Thymus (tissue), 11 donors: ENCODE data around the gene TMED5. TPM values are rescaled to one million over a fixed set of nuclear protein-coding genes. Genes with fewer than 3 reads are reported as not detected.

ENCODE experiments used
- DNase-seq, 9 donors: peaks; one replicate each; pipeline ENCODE4 v3.0.0-alpha.2; 2013; ENCODE audit warnings: low spot score in 9 of 9, low read depth in 6 of 9, missing footprints in 1 of 9
- H3K27ac ChIP-seq, 2 donors: one replicate each; pipeline ENCODE4 v1.5.1; 2013; ENCODE audit warnings: control low read depth in 1 of 2, low read depth in 1 of 2, low read length in 1 of 2, mild to moderate bottlenecking in 1 of 2, moderate library complexity in 1 of 2
- H3K27me3 ChIP-seq, 2 donors: one replicate each; pipeline ENCODE4 v1.5.1; 2013; ENCODE audit warnings: low read length in 1 of 2; ENCODE audit not compliant: control insufficient read depth in 2 of 2, insufficient read depth in 1 of 2
- H3K36me3 ChIP-seq, 2 donors: one replicate each; pipeline ENCODE4 v1.5.1; 2013; ENCODE audit warnings: low read length in 1 of 2, mild to moderate bottlenecking in 1 of 2, moderate library complexity in 1 of 2; ENCODE audit not compliant: control insufficient read depth in 2 of 2, insufficient read depth in 2 of 2
- H3K4me1 ChIP-seq, 2 donors: one replicate each; pipeline ENCODE4 v1.5.1; 2013; ENCODE audit warnings: low read length in 2 of 2; ENCODE audit not compliant: control insufficient read depth in 2 of 2, insufficient read depth in 2 of 2
- H3K4me3 ChIP-seq, 2 donors: one replicate each; pipeline ENCODE4 v1.5.1; 2013; ENCODE audit warnings: low read length in 2 of 2, control low read depth in 1 of 2, mild to moderate bottlenecking in 1 of 2
- H3K9me3 ChIP-seq, 2 donors: one replicate each; pipeline ENCODE4 v1.5.1; 2013; ENCODE audit warnings: low read length in 1 of 2, mild to moderate bottlenecking in 1 of 2; ENCODE audit not compliant: control insufficient read depth in 2 of 2, insufficient read depth in 1 of 2
- WGBS: extraction: QIAGEN DNeasy Blood & Tissue Kit; methylation state at CpG from one replicate; pipeline ENCODE4 v1.1.7; 2013; 5-methylcytosine and 5-hydroxymethylcytosine counted together
- polyA plus RNA-seq: library from polyadenylated mRNA; stranded (reverse); fragments of 200-250 nt; gene quantifications from one replicate; pipeline ENCODE4 v1.2.3, GENCODE V29; 2013
- total RNA-seq: library from RNA; stranded (reverse); fragments of 120-200 nt; gene quantifications from one replicate; pipeline ENCODE4 v1.2.4, GENCODE V29; 2013
- donor health status: healthy.

TMED5 gene
- total and polyA plus RNA-seq, 2 donors = 26.9 to 27.5 TPM

DNA sequence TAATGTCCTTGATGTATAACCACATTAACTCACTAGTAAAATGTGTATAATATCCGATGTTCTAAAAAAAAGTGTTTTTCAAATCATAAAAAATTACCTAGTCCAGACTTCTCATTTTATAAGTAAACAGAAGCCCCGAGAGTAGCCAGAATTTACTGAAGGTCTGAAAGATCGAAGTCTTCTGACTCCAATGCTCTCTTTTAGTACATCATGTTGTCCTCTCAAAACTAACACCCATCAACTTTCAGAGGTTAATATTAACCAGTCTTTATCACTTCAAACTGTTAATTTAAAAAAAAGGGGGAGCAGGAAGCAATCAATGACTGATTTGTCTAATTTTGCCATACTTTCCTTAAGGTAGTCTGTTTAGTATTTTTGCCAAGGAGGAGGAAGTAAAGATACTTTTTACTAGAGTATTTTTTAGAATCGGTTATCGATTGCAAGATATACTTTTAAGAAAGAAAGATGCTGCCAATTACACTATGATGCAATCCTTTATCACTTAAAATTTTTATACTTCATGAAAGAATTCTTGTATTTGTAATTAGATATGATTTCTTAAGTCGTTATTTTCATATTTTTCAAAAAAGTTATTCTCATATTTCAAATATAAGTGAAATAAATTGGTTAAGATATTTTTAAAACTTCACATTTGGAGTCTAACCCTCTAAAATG, 25.8 kb upstream of the TMED5 start:
- DNase-seq = no peak
- Histone ChIP-seq H3K36me3 (peaks cover 10 to 31% of the 10 kb centered on the region in 2 donors), H3K27me3 (no peaks in the 10 kb centered on the region), H3K27ac (no peak overlapping the region), H3K4me3 (no peak overlapping the region), H3K9me3 (no peaks in the 10 kb centered on the region), H3K4me1 (no peaks in the 10 kb centered on the region)
- 98% methylated on average over 6 of the region's 6 CpGs for WGBS

DNA sequence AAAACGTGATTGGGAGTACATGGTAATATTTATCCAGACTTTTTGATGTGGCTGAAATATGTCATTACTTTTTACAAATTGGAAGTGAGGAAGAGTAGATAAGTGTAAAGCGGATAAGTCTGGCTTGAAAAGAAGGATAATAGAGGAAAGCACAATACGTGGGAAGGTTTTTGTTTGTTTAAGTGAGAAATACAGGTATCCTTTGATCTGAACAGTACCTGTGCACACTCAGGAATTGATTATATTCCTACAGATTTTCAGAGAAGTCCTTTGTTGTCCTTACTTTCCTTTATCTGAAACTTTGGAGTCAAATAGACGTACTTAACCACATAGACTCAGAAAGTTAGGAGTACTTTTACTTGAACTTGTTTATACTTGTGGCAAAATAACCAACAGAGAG, 20.5 kb upstream of the TMED5 start:
- H3K27ac ChIP-seq = no peak overlapping the region
- no peaks in the 10 kb centered on the region for H3K9me3 ChIP-seq
- WGBS = 99% methylated on average over 4 of the region's 4 CpGs
- H3K36me3 ChIP-seq = peaks cover 17 to 39% of the 10 kb centered on the region in 2 donors
- DNase-seq = no peak
- H3K27me3 ChIP-seq = no peaks in the 10 kb centered on the region
- H3K4me1 ChIP-seq = no peaks in the 10 kb centered on the region
- H3K4me3 ChIP-seq = no peak overlapping the region

GRCh38 chr1:93200086-93200620, 19.9 kb upstream of the TMED5 start:
- WGBS = 98% methylated on average over 6 of the region's 6 CpGs
- H3K4me1 ChIP-seq = no peaks in the 10 kb centered on the region
- no peak for DNase-seq
- no peaks in the 10 kb centered on the region for H3K9me3 ChIP-seq
- no peak overlapping the region for H3K4me3 ChIP-seq
- peaks cover 17 to 39% of the 10 kb centered on the region in 2 donors for H3K36me3 ChIP-seq
- H3K27me3 ChIP-seq = no peaks in the 10 kb centered on the region
- H3K27ac ChIP-seq = no peak overlapping the region

DNA sequence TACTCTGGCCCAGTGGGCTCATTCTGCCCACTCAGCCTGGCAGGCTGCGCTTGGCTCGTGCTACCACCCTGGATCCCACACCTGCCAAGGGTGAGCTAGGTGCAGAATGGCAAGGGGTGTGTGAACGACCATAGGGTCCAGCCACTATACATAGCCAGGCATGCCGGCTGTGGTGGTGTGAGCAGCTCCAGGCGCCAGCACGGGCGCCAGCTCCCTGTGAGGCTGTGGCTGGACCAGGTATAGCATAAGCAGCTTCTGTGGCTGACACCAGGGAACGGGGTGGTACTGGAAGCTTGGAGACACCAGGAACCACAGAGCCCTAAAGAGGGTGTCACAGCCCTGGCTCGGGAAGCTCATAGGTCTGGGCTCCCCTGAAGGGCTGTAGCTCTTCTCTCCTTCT, 18.9 kb upstream of the TMED5 start:
- no peak for DNase-seq
- Histone ChIP-seq H3K27ac (no peak overlapping the region), H3K4me1 (no peaks in the 10 kb centered on the region), H3K27me3 (no peaks in the 10 kb centered on the region), H3K9me3 (no peaks in the 10 kb centered on the region), H3K4me3 (no peak overlapping the region), H3K36me3 (peaks cover 17 to 45% of the 10 kb centered on the region in 2 donors)
- 98% methylated on average over 9 of the region's 9 CpGs for WGBS

GRCh38 chr1:93196591-93196990, 16.4 kb upstream of the TMED5 start:
- H3K36me3 ChIP-seq = peaks cover 14 to 36% of the 10 kb centered on the region in 2 donors

DNA sequence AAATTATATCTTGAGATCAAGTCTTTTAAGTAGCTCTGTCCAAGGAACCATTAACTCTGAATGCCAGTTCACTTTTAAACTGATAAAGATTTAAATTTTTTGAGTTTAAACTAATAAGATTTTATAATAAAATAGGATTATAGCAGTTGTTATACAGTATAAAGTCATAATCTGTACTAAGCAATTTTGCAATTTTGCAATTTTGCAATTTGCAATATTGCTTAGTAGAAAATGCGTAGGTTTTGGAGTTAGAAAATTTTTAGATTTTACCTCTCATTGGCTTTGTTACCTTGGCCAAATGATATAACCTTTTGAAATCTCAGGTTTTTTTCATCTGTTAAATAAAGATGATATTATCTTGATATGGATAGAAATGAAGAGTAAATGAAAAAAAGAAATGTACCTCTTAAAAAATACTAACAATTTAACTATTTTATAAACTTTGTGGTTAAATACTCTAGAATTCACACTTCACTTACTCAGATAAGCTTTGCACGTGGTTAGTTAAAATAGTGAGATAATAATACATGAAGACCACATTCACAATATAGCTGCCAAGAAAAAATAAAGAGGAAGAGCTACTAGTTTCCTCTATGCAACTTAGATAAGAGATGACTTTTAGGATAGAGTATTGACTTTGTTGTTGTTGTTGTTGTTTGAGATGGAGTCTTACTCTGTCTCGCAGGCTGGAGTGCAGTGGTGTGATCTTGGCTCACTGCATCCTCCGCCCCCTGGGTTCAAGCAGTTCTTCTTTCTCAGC, 14.2 kb upstream of the TMED5 start:
- Histone ChIP-seq H3K9me3 (no peaks in the 10 kb centered on the region), H3K27me3 (no peaks in the 10 kb centered on the region), H3K4me3 (no peak overlapping the region), H3K27ac (no peak overlapping the region), H3K4me1 (no peaks in the 10 kb centered on the region), H3K36me3 (peaks cover 7 to 27% of the 10 kb centered on the region in 2 donors)
- WGBS = 98% methylated on average over 4 of the region's 4 CpGs
- no peak for DNase-seq

More at GRCh38 chr1:93196591-93196990, 16.4 kb upstream of the TMED5 start:
- no peak for DNase-seq
- Histone ChIP-seq H3K27me3 (no peaks in the 10 kb centered on the region), H3K27ac (no peak overlapping the region), H3K4me3 (no peak overlapping the region), H3K9me3 (no peaks in the 10 kb centered on the region), H3K4me1 (no peaks in the 10 kb centered on the region)
- WGBS = 98% methylated on average over 1 of the region's 1 CpG

- peak in 1 of 9 donors; percentile 17 for DNase-seq
- 98% methylated on average over 3 of the region's 3 CpGs for WGBS
- H3K36me3 ChIP-seq = peaks cover 0 to 15% of the 10 kb centered on the region in 2 donors
- H3K27ac ChIP-seq = no peak overlapping the region
- H3K4me1 ChIP-seq = no peaks in the 10 kb centered on the region
- H3K4me3 ChIP-seq = no peak overlapping the region
- no peaks in the 10 kb centered on the region for H3K27me3 ChIP-seq
- no peaks in the 10 kb centered on the region for H3K9me3 ChIP-seq
Measured at GRCh38 chr1:93190432-93190831, 10.2 kb upstream of the TMED5 start.

DNA sequence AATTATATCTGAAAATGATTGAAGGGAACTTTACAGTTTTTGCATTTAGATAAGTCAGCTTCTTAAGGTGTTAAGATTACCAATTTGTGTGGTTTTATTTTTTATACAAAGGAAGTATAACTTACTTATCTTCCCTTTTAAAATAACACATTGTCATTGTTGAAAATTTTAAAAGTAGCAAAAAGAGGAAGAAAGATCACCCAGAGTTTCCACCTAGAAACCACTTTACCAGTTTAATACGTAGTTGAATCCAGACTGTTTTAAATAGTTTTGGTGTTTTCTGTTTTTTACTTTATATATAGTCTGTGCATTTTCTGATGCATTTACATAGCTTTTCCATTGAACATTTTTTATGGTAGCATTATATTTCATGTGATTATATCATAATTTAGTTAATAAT, 6.5 kb upstream of the TMED5 start:
- Histone ChIP-seq H3K27me3 (no peaks in the 10 kb centered on the region), H3K4me3 (no peak overlapping the region), H3K9me3 (no peaks in the 10 kb centered on the region), H3K4me1 (peaks cover 0 to under 1% of the 10 kb centered on the region in 2 donors), H3K27ac (no peak overlapping the region), H3K36me3 (peaks cover 0 to 1% of the 10 kb centered on the region in 2 donors)
- DNase-seq = no peak
- WGBS = 40% methylated on average over 1 of the region's 1 CpG
